DOHH2 (cell line): ENCODE measurements around the gene C22orf42.

Source experiments
- EZH2phosphoT487 ChIP-seq: fragments of 200-600 bp; sonication (generic); IDR thresholded peaks from 2 replicates; pipeline ENCODE4 v1.6.1; 2017; ENCODE audit warnings: borderline replicate concordance, mild to moderate bottlenecking, antibody characterized with exemption, low read length, moderate library complexity, mixed read lengths
- TF ChIP-seq, protein P1 (sequence below): fragments of 200-600 bp; sonication (generic); IDR thresholded peaks from one replicate; pipeline ENCODE4 v1.5.1; 2014; ENCODE audit warnings: antibody characterized with exemption, mild to moderate bottlenecking, low read depth, low read length; ENCODE audit not compliant: poor library complexity, severe bottlenecking

DNA sequence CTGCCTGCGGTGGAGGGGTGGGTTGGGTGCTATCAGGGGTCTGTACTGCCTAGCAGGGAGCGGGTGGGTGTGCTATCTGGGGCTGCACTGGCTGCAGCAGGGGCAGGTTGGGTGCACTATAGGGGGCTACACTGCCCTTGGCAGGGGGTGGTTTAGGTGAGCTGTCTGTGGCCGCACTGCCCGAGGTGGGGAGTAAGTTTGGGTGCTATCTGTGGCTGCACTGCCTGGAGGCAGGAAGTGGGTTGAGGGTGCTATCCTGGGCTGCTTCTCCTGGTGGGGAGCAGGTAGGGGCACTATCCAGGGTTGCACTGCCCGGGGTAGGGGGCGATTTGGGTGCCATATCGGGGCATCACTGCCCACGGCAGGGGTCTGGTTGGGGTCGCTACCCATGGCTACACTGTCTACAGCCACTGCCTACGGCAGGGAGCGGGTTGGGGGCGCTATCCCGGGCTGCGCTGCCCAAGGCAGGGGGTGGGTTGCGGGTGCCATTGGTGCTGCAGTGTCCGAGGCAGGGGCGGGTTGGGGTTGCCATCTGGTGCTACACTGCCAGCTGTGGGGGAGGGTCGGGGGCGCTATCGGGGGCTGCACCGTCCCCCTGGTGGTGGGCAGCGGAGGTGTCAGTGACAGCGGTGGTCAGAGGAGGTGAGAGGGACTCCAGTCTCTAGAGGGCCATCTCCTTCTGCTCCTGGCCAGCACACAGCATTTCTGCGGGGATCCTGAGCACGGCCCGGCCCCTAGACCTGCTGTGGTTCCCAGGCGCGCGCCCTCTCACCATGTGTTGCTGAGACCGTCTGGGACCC, 47.1 kb upstream of the C22orf42 start:
- TF ChIP-seq, protein P1, sequence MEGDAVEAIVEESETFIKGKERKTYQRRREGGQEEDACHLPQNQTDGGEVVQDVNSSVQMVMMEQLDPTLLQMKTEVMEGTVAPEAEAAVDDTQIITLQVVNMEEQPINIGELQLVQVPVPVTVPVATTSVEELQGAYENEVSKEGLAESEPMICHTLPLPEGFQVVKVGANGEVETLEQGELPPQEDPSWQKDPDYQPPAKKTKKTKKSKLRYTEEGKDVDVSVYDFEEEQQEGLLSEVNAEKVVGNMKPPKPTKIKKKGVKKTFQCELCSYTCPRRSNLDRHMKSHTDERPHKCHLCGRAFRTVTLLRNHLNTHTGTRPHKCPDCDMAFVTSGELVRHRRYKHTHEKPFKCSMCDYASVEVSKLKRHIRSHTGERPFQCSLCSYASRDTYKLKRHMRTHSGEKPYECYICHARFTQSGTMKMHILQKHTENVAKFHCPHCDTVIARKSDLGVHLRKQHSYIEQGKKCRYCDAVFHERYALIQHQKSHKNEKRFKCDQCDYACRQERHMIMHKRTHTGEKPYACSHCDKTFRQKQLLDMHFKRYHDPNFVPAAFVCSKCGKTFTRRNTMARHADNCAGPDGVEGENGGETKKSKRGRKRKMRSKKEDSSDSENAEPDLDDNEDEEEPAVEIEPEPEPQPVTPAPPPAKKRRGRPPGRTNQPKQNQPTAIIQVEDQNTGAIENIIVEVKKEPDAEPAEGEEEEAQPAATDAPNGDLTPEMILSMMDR: no peak
- no peak for TF ChIP-seq EZH2phosphoT487
